ENCODE data around the gene ARHGEF2. TPM values are rescaled to one million over a fixed set of nuclear protein-coding genes. Genes with fewer than 3 reads are reported as not detected.

Gene ARHGEF2
- total and polyA plus RNA-seq, 7 donors, result 25.8 to 83.9 (median 42.8) TPM

Small RNAs within 50 kb of the gene (small RNA-seq; reads per million reads assigned to genes)
- gene MIR6738, result 0 reads per million in 3 donors
- 0 reads per million in 3 donors for gene SCARNA4
- 69.7 to 82.4 (median 72.0) reads per million in 3 donors for gene SNORA80E

Other genes with a start within 250 kb of the ARHGEF2 start
- gene GON4L, start 121.3 kb downstream of the ARHGEF2 start, total RNA-seq, result 10 to 100 TPM; 25.7 to 45.7 (median 36.4) TPM
- gene GON4L, start 121.3 kb downstream of the ARHGEF2 start, polyA plus RNA-seq, result 10 to 100 TPM in 1 of 3 donors, 1 to 10 TPM in 2; 3.5 to 24.7 (median 7.2) TPM
- 10 to 100 TPM; 14.0 to 29.1 (median 21.3) TPM for gene SYT11, start 119.0 kb downstream of the ARHGEF2 start, total RNA-seq
- 1 to 10 TPM in 2 of 3 donors, under 1 TPM in 1; under 0.01 to 8.4 (median 1.2) TPM for gene SYT11, start 119.0 kb downstream of the ARHGEF2 start, polyA plus RNA-seq
- 10 to 100 TPM; 16.6 to 23.2 (median 20.7) TPM for gene RIT1, start 67.2 kb downstream of the ARHGEF2 start, total RNA-seq
- gene RIT1, start 67.2 kb downstream of the ARHGEF2 start, polyA plus RNA-seq, result 10 to 100 TPM; 13.1 to 15.0 (median 13.8) TPM
- gene KHDC4, start 44.1 kb downstream of the ARHGEF2 start, total RNA-seq, result 10 to 100 TPM; 33.5 to 67.6 (median 38.9) TPM
- 10 to 100 TPM in 2 of 3 donors, 1 to 10 TPM in 1; 6.6 to 25.2 (median 10.2) TPM for gene KHDC4, start 44.1 kb downstream of the ARHGEF2 start, polyA plus RNA-seq
- gene RXFP4, start 36.9 kb downstream of the ARHGEF2 start, total RNA-seq, result not detected
- 1 to 10 TPM in 2 of 3 donors, not detected in 1; 1.8 to 2.7 TPM for gene RXFP4, start 36.9 kb downstream of the ARHGEF2 start, polyA plus RNA-seq
- gene SSR2, start 42.4 kb upstream of the ARHGEF2 start, total RNA-seq, result 100 to 1,000 TPM; 115 to 338 (median 233) TPM
- gene SSR2, start 42.4 kb upstream of the ARHGEF2 start, polyA plus RNA-seq, result 100 to 1,000 TPM; 157 to 274 (median 231) TPM
- 10 to 100 TPM; 13.9 to 23.6 (median 19.8) TPM for gene UBQLN4, start 75.3 kb upstream of the ARHGEF2 start, total RNA-seq
- gene UBQLN4, start 75.3 kb upstream of the ARHGEF2 start, polyA plus RNA-seq, result 10 to 100 TPM; 11.4 to 21.5 (median 14.8) TPM
- gene LAMTOR2, start 76.2 kb upstream of the ARHGEF2 start, total RNA-seq, result 10 to 100 TPM; 55.4 to 86.4 (median 71.3) TPM
- gene LAMTOR2, start 76.2 kb upstream of the ARHGEF2 start, polyA plus RNA-seq, result 100 to 1,000 TPM; 142 to 245 (median 199) TPM
- not detected for gene RAB25, start 82.6 kb upstream of the ARHGEF2 start, total RNA-seq
- 100 to 1,000 TPM; 187 to 237 (median 201) TPM for gene RAB25, start 82.6 kb upstream of the ARHGEF2 start, polyA plus RNA-seq
- under 1 TPM; 0.27 to 0.36 (median 0.30) TPM for gene MEX3A, start 103.9 kb upstream of the ARHGEF2 start, total RNA-seq
- gene MEX3A, start 103.9 kb upstream of the ARHGEF2 start, polyA plus RNA-seq, result 1 to 10 TPM in 1 of 3 donors, under 1 TPM in 2; 0.23 to 1.5 (median 0.60) TPM
- 100 to 1,000 TPM; 129 to 241 (median 196) TPM for gene LMNA, start 136.2 kb upstream of the ARHGEF2 start, total RNA-seq
- 100 to 1,000 TPM; 108 to 229 (median 142) TPM for gene LMNA, start 136.2 kb upstream of the ARHGEF2 start, polyA plus RNA-seq
- 1 to 10 TPM; 1.6 to 2.9 (median 1.8) TPM for gene SEMA4A, start 175.0 kb upstream of the ARHGEF2 start, total RNA-seq
- 1 to 10 TPM; 1.4 to 6.3 (median 1.8) TPM for gene SEMA4A, start 175.0 kb upstream of the ARHGEF2 start, polyA plus RNA-seq
- 10 to 100 TPM in 1 of 4 donors, 1 to 10 TPM in 3; 8.6 to 13.3 (median 9.4) TPM for gene SLC25A44, start 215.6 kb upstream of the ARHGEF2 start, total RNA-seq
- gene SLC25A44, start 215.6 kb upstream of the ARHGEF2 start, polyA plus RNA-seq, result 10 to 100 TPM in 2 of 3 donors, 1 to 10 TPM in 1; 7.8 to 15.3 (median 11.8) TPM
- 10 to 100 TPM; 41.1 to 61.2 (median 50.8) TPM for gene PMF1, start 234.5 kb upstream of the ARHGEF2 start, total RNA-seq
- 10 to 100 TPM; 46.2 to 75.1 (median 60.7) TPM for gene PMF1, start 234.5 kb upstream of the ARHGEF2 start, polyA plus RNA-seq